22Rv1 (cell line): ENCODE data around the gene PARP12.

Source experiments
- ZFX ChIP-seq: fragments of 450-650 bp; IDR thresholded peaks from 2 replicates; pipeline ENCODE4 v1.6.1; 2017; ENCODE audit warnings: antibody characterized with exemption, borderline replicate concordance
- TF ChIP-seq, protein P1 (sequence below): fragments of 450-650 bp; IDR thresholded peaks from 2 replicates; pipeline ENCODE4 v1.5.1; 2017; ENCODE audit warnings: mild to moderate bottlenecking

DNA sequence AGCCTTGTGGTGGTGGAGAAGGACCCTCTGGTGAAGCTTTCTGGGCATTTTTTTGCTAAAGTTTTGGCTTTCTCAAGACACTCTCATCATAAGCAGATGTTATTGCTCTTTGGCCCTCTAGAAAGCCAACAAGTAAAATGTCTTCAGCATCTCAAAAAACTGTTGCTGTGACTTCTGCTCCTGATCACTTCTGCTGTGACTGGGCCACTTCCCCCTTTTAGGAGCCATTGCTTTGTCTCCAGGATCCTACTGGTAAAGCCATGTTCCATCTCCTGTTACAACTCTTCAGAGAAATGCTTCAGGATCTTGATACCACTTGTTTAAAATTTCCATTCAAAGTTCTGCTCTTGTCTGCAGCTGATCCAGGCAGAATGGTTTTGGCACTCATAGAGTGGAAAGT is 10.9 kb downstream of the PARP12 start:
- TF ChIP-seq, protein P1, sequence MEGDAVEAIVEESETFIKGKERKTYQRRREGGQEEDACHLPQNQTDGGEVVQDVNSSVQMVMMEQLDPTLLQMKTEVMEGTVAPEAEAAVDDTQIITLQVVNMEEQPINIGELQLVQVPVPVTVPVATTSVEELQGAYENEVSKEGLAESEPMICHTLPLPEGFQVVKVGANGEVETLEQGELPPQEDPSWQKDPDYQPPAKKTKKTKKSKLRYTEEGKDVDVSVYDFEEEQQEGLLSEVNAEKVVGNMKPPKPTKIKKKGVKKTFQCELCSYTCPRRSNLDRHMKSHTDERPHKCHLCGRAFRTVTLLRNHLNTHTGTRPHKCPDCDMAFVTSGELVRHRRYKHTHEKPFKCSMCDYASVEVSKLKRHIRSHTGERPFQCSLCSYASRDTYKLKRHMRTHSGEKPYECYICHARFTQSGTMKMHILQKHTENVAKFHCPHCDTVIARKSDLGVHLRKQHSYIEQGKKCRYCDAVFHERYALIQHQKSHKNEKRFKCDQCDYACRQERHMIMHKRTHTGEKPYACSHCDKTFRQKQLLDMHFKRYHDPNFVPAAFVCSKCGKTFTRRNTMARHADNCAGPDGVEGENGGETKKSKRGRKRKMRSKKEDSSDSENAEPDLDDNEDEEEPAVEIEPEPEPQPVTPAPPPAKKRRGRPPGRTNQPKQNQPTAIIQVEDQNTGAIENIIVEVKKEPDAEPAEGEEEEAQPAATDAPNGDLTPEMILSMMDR: no peak
- no peak for TF ChIP-seq ZFX
